ENCODE measurements around the gene CCDC126. TPM values are rescaled to one million over a fixed set of nuclear protein-coding genes. Genes with fewer than 3 reads are reported as not detected.

The CCDC126 gene
- total and polyA plus RNA-seq, 7 donors: 7.2 to 17.9 (median 12.5) TPM

GRCh38 chr7:23600236-23600635 lies 3.1 kb downstream of the CCDC126 start:
- Histone ChIP-seq H3K27ac (no peak overlapping the region), H3K4me1 (peaks cover 19% of the 10 kb centered on the region), H3K36me3 (ENCODE audit: insufficient read depth in 1 of 2, low read depth in 1 of 2) (no peaks in the 10 kb centered on the region), H3K9me3 (no peaks in the 10 kb centered on the region), H3K27me3 (ENCODE audit: insufficient read depth in 3 of 3, low read length in 2 of 3) (no peaks in the 10 kb centered on the region), H3K4me3 (no peak overlapping the region)
- 54 to 56% (median 55%) methylated on average over 4 of the region's 4 CpGs for WGBS, 3 donors
- intact Hi-C loops (cut with DNase I): no loop called here
- ATAC-seq (no peak), DNase-seq (no peak)
- TF ChIP-seq CTCF (IDR thresholded peaks at IDR 0.05): no peak

- 82 to 92% (median 85%) methylated on average over 4 of the region's 4 CpGs for WGBS, 3 donors
Observed at GRCh38 chr7:23603632-23604295, 6.6 kb downstream of the CCDC126 start.

GRCh38 chr7:23604296-23604640 lies 7.1 kb downstream of the CCDC126 start:
- TF ChIP-seq CTCF (IDR thresholded peaks at IDR 0.05): no peak

More at GRCh38 chr7:23603632-23604295, 6.6 kb downstream of the CCDC126 start:
- Histone ChIP-seq H3K4me1 (peaks cover 11% of the 10 kb centered on the region), H3K27ac (no peak overlapping the region), H3K27me3 (ENCODE audit: insufficient read depth in 3 of 3, low read length in 2 of 3) (no peaks in the 10 kb centered on the region), H3K36me3 (ENCODE audit: insufficient read depth in 1 of 2, low read depth in 1 of 2) (no peaks in the 10 kb centered on the region), H3K9me3 (no peaks in the 10 kb centered on the region), H3K4me3 (no peak overlapping the region)
- ATAC-seq: no peak
- intact Hi-C loops (cut with DNase I): no loop called here
- TF ChIP-seq CTCF (IDR thresholded peaks at IDR 0.05): no peak
- no peak for DNase-seq

GRCh38 chr7:23607130-23607529 lies 9.9 kb downstream of the CCDC126 start:
- DNase-seq: no peak
- Histone ChIP-seq H3K4me3 (no peak overlapping the region), H3K27ac (no peak overlapping the region), H3K4me1 (no peaks in the 10 kb centered on the region), H3K36me3 (ENCODE audit: insufficient read depth in 1 of 2, low read depth in 1 of 2) (peaks cover 0 to 8% of the 10 kb centered on the region in 2 donors), H3K27me3 (ENCODE audit: insufficient read depth in 3 of 3, low read length in 2 of 3) (no peaks in the 10 kb centered on the region), H3K9me3 (no peaks in the 10 kb centered on the region)
- no peak for ATAC-seq
- intact Hi-C loops (cut with DNase I): no loop called here
- no peak for TF ChIP-seq CTCF (IDR thresholded peaks at IDR 0.05)

More at GRCh38 chr7:23604296-23604640, 7.1 kb downstream of the CCDC126 start:
- no peak for DNase-seq
- H3K4me3 ChIP-seq: no peak overlapping the region
- no peak overlapping the region for H3K27ac ChIP-seq
- peaks cover 6% of the 10 kb centered on the region for H3K4me1 ChIP-seq
- H3K36me3 ChIP-seq (ENCODE audit: insufficient read depth in 1 of 2, low read depth in 1 of 2): no peaks in the 10 kb centered on the region
- no peaks in the 10 kb centered on the region for H3K9me3 ChIP-seq
- no peaks in the 10 kb centered on the region for H3K27me3 ChIP-seq (ENCODE audit: insufficient read depth in 3 of 3, low read length in 2 of 3)
- intact Hi-C loops (cut with DNase I): no loop called here
- ATAC-seq: no peak

GRCh38 chr7:23607866-23608265 lies 10.7 kb downstream of the CCDC126 start:
- TF ChIP-seq CTCF (IDR thresholded peaks at IDR 0.05): no peak
- intact Hi-C loops (cut with DNase I): no loop called here
- Histone ChIP-seq H3K4me3 (no peak overlapping the region), H3K36me3 (ENCODE audit: insufficient read depth in 1 of 2, low read depth in 1 of 2) (peaks cover 0 to 14% of the 10 kb centered on the region in 2 donors), H3K9me3 (no peaks in the 10 kb centered on the region), H3K27me3 (ENCODE audit: insufficient read depth in 3 of 3, low read length in 2 of 3) (no peaks in the 10 kb centered on the region), H3K4me1 (no peaks in the 10 kb centered on the region), H3K27ac (no peak overlapping the region)
- 83 to 87% (median 87%) methylated on average over 8 of the region's 8 CpGs for WGBS, 3 donors
- ATAC-seq (no peak), DNase-seq (no peak)
